ENCODE results near the gene LARGE1. TPM values are rescaled to one million over a fixed set of nuclear protein-coding genes. Genes with fewer than 3 reads are reported as not detected.
A peak's percentile ranks its signal among the peaks of the same experiment; 100 is the strongest.

The LARGE1 gene
- total RNA-seq, 1 donor from 2014 or later: 2.4 TPM

- H3K4me3 ChIP-seq (ENCODE audit: low read depth, low read length): no peak overlapping the region
- FAIRE-seq (no peak), DNase-seq (ENCODE audit: low read depth) (no peak)
- no peaks in the 10 kb centered on the region for H3K36me3 ChIP-seq (ENCODE audit: control insufficient read depth, insufficient read depth, low read length)
- H3K27me3 ChIP-seq (ENCODE audit: control insufficient read depth, insufficient read depth, low read length): no peaks in the 10 kb centered on the region
- no peak for TF ChIP-seq CTCF (IDR thresholded peaks at IDR 0.05; ENCODE audit: insufficient read depth, low read length, severe bottlenecking)
These were observed 163.1 kb downstream of the LARGE1 start for GRCh38 chr22:33757041-33757801.

GRCh38 chr22:33756508-33756949, 163.7 kb downstream of the LARGE1 start:
- DNase-seq (ENCODE audit: low read depth) (no peak), FAIRE-seq (peak; percentile 7)
- no peak overlapping the region for H3K4me3 ChIP-seq (ENCODE audit: low read depth, low read length)

GRCh38 chr22:33748714-33749113, 171.6 kb downstream of the LARGE1 start:
- Histone ChIP-seq H3K4me3 (ENCODE audit: low read depth, low read length) (no peak overlapping the region), H3K27me3 (ENCODE audit: control insufficient read depth, insufficient read depth, low read length) (no peaks in the 10 kb centered on the region), H3K36me3 (ENCODE audit: control insufficient read depth, insufficient read depth, low read length) (no peaks in the 10 kb centered on the region)
- no peak for TF ChIP-seq CTCF (IDR thresholded peaks at IDR 0.05; ENCODE audit: insufficient read depth, low read length, severe bottlenecking)
- DNase-seq (ENCODE audit: low read depth): no peak
- no peak for FAIRE-seq

More at GRCh38 chr22:33756508-33756949, 163.7 kb downstream of the LARGE1 start:
- H3K27me3 ChIP-seq (ENCODE audit: control insufficient read depth, insufficient read depth, low read length): no peaks in the 10 kb centered on the region
- no peak for TF ChIP-seq CTCF (IDR thresholded peaks at IDR 0.05; ENCODE audit: insufficient read depth, low read length, severe bottlenecking)
- H3K36me3 ChIP-seq (ENCODE audit: control insufficient read depth, insufficient read depth, low read length): no peaks in the 10 kb centered on the region

- no peak for DNase-seq (ENCODE audit: low read depth)
- no peak for FAIRE-seq
- TF ChIP-seq CTCF (IDR thresholded peaks at IDR 0.05; ENCODE audit: insufficient read depth, low read length, severe bottlenecking): no peak
- Histone ChIP-seq H3K36me3 (ENCODE audit: control insufficient read depth, insufficient read depth, low read length) (no peaks in the 10 kb centered on the region), H3K4me3 (ENCODE audit: low read depth, low read length) (no peak overlapping the region), H3K27me3 (ENCODE audit: control insufficient read depth, insufficient read depth, low read length) (no peaks in the 10 kb centered on the region)
These were observed 172.6 kb downstream of the LARGE1 start for GRCh38 chr22:33747576-33748180.

GRCh38 chr22:33747029-33747428, 173.2 kb downstream of the LARGE1 start:
- no peak for FAIRE-seq
- Histone ChIP-seq H3K27me3 (ENCODE audit: control insufficient read depth, insufficient read depth, low read length) (no peaks in the 10 kb centered on the region), H3K36me3 (ENCODE audit: control insufficient read depth, insufficient read depth, low read length) (no peaks in the 10 kb centered on the region), H3K4me3 (ENCODE audit: low read depth, low read length) (no peak overlapping the region)
- no peak for DNase-seq (ENCODE audit: low read depth)
- TF ChIP-seq CTCF (IDR thresholded peaks at IDR 0.05; ENCODE audit: insufficient read depth, low read length, severe bottlenecking): no peak
